GM18508 (cell line): ENCODE data around the gene ATE1.
"Not testable (repeated sequence)": the region's sequence is repeated elsewhere in the genome, so short reads cannot be mapped to it uniquely, and the experiment has no call there.

Source experiments
- ATAC-seq: cut with Tn5 transposase; IDR thresholded peaks from one replicate; pipeline ENCODE4 v1.9.1; 2021; ENCODE audit warnings: moderate number of reproducible peaks; ENCODE audit not compliant: insufficient read depth, unreplicated experiment

The ATE1 gene

DNA sequence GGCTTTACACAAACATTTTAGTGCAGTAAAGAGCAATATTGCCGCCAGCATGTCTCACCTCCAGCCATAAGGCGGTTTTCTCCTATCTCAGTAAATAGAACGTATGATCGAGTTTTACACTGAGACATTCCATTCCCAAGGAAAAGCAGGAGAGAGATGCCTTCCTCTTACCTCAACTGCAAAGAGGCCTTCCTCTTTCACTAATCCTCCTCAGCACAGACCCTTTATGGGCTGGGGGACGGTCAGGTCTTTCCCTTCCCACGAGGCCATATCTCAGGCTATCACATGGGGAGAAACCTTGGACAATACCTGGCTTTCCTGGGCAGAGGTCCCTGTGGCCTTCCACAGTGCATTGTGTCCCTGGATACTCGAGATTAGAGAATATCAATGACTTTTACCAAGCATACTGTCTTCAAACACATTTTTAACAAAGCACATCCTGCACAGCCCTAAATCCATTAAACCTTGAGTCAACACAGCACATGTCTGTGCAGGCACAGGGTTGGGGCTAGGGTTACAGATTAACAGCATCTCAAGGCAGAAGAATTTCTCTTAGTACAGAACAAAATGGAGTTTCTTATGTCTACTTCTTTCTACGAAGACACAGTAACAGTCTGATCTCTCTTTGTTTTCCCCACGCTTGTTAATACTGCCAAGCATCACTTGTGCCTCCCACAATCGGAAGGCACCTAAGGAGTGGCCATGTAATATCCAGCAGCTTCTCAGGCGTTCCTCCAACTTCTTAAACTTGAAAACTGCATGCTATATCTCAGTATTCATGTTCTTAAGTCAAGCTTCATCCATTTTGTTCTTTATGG is 2.6 kb upstream of the ATE1 start:
- ATAC-seq = not testable (repeated sequence)

DNA sequence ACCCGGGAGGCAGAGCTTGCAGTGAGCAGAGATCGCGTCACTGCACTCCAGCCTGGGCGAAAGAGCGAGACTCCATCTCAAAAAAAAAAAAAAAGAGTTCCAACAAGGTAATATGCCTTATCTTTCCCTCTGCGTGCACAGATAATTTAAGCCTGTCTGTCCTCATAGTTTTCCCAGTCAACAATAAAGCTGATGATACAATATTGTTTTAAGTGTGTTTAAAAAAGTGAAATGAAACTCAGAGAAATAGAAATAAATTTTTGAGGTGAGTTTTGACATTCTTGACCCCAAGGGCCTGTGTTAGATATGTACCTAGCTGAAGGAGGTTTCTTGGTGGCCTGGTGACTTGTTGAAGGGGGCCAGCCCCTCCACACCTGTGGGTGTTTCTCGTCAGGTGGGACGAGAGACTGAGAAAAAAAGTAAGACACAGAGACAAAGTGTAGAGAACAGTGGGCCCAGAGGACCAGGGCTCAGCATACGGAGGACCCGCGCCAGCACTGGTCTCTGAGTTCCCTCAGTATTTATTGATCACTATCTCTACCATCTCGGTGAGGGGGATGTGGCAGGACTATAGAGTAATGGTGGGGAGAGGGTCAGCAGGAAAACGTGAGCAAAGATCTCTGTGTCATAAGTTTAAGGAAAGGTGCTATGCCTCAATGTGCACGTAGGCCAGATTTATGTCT is 1.9 kb upstream of the ATE1 start:
- ATAC-seq = not testable (repeated sequence)

DNA sequence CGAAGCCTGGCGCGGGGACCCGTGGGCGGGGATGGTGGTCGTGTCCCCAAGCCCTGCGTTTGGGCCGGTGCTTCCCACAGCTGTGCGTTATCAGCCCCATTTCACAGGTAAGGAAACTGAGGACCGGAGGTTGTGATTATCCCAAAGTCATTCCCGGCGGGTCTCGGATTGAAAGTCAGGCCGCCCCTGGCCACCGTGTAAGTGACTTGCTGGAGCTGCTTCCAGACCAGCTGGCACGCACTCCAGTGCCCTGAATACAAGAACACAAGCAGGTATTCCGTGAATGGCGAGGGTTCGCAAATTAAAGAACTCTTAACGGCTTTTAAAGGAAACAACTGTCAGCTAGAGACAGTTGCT is 675 bp upstream of the ATE1 start:
- peak; percentile 4 for ATAC-seq

DNA sequence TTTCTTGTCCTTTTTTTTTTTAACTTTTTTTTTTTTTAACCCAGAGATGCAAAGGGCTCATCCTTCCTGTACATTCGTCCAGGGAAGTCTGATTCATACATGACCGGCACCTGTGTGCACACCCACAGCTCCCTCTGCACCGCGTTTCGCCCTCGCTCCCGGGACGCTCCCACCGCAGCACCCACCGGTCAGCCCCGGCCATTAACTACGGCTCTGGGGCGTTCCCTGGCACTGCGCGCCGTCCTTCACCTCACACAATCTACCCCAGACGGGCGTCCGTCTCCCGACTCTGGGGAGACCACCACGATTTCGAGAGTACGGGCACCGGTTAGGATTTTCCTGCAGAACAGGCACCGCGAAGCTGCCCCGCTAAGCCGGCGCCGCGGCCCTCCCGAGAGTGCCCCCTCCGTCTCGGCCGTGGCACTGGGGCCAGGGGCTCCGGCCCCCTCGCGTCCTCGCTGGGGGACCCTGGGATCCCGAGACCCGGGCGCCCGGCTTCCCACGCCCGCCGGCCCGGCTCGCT is 452 bp downstream of the ATE1 start:
- peak; percentile 25 for ATAC-seq

DNA sequence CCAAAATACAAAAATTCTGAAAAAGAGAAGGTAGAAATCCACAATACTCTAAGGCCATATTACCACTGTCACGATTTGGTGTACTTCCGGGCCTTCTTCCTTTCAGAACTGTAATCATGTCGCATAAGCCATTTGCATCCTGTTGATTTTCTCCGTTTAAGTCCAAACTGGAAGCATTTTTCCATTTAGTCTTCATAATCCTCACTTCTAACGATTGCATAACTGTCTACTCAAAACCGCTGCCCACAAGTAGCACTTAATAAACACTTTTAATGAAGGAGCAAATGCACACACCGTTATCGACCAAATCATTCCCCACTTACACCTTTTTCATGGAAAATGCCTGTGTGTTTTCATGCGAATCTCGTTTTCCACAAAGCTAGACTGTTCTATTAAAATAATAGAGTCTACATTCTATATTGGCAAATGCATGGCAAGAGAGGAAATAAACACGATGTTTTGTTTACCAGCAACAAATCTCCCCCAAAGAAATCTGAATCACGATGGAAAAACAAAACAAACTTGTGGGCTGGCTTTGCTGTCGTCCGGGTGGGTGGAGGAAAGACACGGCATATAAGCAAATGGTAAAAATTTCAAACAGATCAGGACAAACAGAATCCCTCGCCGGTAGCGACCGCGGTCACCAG is 1.0 kb downstream of the ATE1 start:
- ATAC-seq = no peak

DNA sequence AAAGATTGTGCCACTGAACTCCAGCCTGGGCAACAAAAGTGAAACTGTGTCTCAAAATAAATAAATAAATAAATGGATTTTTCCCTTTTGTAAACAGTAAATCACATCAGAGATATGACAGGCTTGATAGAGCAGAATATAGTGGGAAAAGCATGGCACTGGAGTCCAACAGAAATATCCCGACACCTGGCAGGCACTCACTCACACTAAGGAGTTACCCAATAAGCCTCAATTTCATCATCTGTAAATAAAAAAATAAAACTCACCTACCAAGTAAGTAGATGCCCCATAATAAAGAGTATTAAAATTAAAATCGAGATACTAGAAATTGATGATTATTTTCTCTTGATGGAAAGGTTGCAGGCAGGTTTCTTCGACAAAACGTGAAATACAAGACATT is 1.7 kb downstream of the ATE1 start:
- ATAC-seq = no peak

DNA sequence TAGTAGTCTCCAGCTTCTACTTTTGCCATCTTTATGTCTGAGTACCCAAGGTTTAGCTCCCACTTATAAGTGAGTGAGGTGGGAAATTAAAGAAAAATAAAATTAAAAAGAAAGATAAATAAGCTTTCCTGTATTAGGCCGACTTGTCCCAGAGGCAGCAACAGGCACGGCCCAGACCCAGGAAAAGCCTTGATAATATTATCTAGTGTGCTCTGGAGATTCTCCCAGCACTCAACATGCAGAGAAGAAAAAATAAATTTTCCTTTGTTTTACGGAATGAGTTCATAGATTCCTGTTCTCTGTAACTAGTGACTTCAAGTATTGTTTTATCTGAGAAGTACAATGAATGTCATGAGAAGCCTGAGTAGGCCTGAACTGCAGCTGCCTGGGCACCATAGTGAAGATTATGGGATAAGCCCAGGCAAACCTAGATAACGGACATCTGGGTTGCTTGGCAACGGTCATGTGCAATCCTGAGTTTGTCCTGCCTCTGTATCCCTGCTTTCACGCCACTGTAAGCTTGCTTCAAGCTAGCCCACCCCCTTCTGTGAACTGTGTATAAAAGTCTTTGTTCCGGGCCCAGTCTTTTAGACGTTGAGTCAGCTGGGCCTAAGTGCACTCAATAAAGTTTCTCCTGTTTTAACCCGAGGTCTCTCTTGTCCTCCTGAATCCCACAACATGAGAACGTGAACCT is 6.4 kb downstream of the ATE1 start:
- no peak for ATAC-seq

DNA sequence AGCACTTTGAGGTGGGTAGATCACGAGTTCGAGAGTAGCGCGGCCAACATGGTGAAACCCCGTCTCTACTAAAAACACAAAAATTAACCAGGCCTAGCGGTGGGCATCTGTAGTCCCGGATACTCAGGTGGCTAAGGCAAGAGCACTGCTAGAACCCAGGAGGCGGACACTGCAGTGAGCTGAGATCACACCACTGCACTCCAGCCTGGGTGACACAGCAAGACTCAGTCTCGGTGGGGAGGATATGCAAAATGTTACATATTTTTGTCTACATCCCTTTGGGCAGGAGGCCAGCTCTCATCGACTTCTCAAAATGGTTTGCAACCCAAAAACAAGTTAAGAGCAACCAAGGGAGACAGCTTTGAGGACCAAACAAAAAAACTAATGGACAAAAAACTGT is 8.2 kb downstream of the ATE1 start:
- ATAC-seq = no peak

DNA sequence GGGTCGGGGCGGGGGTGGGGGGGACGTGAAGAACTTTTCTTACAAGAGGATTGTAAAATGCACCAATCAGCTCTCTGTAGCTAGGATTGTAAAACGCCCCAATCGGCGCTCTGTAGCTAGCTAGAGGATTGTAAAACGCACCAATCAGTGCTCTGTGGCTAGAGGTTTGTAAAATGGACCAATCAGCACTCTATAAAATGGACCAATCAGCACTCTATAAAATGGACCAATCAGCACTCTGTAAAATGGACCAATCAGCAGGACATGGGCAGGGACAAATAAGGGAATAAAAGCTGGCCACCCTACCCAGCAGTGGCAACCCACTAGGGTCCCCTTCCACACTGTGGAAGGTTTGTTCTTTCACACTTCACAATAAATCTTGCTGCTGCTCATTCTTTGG is 9.0 kb downstream of the ATE1 start:
- not testable (repeated sequence) for ATAC-seq

DNA sequence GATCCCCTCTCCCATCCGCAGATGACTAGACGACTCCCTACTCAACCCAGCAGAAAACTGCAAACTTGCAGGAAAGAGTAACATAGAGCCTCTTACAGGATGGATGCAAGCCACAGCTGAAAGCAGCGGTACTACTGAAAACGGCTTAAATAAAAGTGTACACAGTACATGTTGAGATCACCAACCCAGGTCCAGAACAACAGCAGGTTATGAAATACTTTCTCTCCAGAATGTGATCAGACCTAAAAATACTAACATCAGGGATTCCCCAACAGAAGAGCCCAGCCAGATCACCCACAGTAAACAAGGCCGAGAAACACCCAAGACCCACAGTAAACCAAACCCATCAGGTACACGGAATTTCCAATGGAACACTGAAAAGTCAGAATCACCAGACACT is 13.2 kb downstream of the ATE1 start:
- no peak for ATAC-seq

DNA sequence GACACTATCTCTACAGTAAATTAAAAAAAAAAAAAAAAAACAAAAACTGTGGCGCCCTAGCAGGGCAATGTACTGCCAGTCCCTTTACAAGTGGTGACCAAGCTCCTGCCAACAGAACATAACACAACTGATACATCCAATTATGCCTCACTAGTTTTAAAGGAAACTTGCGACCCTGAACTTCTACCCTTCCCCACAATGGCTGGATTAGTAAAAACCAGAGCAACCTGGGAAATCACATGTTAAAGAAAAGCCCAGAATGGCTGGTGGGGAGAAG is 16.5 kb downstream of the ATE1 start:
- ATAC-seq = no peak

DNA sequence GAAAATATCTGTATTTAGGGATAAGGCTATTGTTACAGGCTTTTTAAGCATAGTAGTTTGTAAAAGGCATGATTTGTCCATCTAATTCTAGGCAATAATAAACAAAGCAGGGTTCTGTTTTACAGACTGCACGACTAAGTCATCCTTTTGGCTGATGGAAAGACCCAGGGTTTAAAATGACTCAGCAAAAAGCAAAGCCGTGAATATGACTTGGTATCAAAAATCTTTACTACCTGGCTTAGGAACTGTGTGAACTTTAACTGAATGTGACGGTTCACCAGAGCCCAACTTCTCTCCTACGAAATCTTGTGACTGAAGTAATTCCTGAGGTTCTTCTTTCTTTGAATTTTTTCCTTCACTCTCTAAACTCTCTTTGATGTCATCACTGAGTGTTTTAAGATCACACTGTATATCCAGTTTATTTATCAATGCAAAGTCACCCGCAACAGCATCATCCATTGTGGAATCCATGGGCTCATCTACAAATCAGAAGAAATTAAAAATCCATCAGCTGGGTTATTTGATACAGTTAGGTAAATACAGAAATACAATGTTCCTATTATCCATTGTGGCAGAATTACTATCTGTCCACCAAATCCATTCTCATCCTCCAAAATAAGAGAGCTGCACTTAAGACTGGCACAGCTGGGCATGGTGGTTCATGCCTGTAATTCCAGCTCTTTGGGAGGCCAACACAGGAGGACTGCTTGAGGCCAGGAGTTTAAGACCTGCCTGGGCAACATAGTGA is 17.0 kb downstream of the ATE1 start:
- ATAC-seq = no peak

DNA sequence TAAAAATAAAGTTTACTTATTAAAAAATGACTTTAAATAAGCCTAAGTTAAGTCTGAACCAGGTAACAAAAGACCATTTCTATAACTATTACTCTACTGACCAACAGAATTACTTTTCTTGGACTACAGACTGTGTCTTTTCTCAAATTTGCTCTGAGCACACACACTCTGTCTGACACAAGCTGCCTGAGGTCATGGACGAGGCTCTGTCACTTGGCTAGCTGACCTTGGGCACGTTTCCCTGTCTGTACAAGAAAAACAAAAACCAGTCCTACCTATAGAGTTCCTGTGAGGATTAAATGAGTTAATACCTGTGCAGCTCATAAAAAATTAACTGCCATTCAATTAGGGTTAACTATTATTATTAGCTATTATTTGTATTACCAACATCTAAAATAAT is 22.9 kb downstream of the ATE1 start:
- no peak for ATAC-seq

DNA sequence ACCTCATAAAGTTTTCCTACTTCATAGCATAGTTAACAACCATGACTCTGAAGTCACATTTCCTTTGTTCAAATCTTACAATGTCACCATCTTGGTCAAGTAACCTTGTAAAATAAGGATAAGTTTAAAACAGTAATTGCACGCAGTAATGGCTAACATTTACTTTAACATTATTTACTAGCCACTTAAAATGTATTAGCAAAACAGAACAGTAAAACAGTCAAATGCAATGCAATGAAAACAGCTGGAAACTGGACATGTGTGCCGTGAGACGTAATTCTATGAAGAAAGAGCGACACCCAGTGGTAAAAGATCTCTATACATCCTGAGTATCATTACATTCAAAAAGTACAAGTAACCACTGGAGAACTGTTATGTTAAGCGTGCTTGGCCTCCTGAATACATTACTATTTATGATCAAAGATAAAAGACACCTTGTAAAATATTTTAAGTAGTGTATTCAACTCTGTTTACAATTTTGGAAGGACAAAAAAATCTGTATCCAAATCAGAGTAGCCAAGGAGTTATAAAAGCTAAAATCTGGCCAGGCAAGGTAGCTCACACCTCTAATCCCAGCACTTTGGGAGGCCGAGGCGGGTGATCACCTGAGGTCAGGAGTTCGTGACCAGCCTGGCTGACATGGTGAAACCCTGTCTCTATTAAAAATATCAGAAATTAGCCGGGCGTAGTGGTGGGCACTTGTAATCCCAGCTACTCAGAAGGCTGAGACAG is 27.2 kb downstream of the ATE1 start:
- no peak for ATAC-seq

DNA sequence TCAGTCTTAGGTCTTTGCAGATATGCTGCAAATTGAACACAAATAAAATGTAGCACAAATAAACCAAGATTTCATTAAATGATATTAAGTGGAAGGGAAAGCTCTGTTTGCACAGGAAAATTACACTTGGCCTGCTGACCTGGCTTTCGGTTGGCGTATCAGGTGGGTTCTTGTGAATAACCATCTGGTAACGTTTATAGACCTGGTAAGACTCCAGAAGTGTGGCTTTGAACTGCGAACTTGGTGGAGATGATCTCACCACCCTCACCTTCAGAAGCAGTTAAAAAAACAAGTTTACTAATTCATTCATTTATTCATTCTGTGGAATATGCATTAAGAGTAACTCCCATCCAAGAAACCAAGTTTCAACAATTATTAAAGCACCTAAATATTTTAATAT is 28.1 kb downstream of the ATE1 start:
- ATAC-seq = no peak

DNA sequence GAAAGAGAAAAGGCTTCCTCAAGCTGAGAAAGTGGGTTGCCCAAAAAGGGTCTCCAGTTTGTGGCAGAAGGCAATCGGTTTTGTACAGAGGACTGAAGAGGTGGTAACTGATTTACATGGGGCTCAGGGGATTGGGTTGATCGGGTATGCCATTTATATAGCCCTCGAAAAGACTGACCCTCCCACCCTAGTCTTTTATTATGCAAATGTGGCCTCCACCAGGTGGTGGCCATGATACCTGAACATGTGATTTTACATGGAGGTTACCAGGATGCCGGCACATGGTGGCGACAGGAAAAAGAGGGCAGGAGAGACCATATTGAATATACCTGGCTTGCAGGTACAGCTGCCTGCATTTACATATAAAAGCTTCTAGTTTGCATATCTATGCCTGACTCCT is 36.7 kb downstream of the ATE1 start:
- no peak for ATAC-seq

DNA sequence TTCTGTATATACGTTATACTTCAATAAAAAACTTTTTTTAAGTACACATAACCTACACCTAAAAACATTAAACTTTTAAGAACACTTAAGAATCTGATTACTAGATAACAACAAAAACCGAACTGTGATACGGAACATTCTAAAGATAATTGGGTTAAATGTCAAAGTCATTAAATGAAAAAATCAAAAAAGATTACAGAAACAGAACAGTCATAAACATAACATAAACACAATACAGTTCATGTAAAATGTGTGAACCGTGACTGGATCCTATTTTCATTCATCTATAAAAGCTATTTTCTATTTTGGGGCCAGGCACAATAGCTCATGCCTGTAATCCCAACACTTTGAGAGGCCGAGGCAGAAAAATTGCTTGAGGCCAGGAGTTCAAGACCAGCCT is 38.6 kb downstream of the ATE1 start:
- no peak for ATAC-seq

DNA sequence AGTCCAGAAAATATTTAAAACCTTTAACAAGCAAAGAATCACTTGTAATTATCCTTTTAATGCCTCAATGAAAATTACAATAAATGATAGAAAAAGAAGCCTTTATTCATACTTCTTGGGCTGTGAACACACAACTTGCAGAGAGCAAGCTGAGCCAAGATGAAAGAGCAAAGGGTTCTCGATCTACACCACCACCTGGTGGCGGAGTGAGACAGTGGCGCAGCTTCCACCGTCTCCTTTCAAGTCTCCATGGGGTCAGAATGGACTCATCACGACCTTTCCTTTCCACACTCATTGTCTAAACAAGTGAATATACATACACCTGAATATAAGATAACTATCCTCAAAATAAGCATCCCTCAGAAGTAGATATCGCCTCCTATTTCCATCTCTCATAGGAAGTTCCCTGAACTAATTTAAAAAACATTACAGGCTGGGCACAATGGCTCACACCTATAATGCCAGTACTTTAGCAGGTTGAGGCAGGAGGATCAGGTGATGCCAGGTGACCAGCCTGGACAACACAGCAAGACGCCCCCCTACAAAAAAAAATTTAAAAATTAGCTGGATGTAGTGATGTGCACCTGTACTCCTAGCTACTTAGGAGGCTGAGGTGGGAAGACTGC is 40.7 kb downstream of the ATE1 start:
- no peak for ATAC-seq

DNA sequence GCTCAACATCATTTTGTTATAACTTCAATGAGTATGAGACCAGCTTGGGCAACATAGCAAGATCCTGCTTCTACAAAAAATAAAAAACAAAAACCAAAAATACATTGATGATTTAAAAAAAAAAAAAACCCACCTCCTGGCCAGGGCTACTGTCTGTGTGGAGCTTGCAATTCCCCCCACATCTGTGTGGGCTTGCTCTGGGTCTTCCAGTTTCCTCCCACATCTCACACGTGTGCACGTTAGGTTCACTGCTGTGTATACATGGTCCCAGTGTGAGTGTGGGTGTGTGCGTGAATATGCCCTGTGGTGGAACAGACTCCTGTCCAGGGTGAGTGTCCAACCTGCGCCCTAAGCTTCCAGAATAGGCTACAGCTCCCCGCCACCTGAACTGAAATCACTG is 41.6 kb downstream of the ATE1 start:
- ATAC-seq = no peak
